A673 (cell line): Measurements from ENCODE around the gene RHO.

Source experiments
- EZH2 ChIP-seq: fragments of 200-600 bp; sonication (generic); IDR thresholded peaks from 2 replicates; pipeline ENCODE4 v1.6.1; 2017; ENCODE audit warnings: borderline replicate concordance, low read depth, mild to moderate bottlenecking, mixed read lengths, antibody characterized with exemption, low read length; ENCODE audit not compliant: poor library complexity, severe bottlenecking
- TF ChIP-seq, protein P1 (sequence below): fragments of 300-800, 200-600 bp; sonication (generic); conservative IDR thresholded peaks from 2 replicates; pipeline ENCODE4 v1.5.1; 2017; ENCODE audit warnings: low read depth, mild to moderate bottlenecking, antibody characterized with exemption, low read length, moderate library complexity, mixed read lengths

- no peak for TF ChIP-seq EZH2
- TF ChIP-seq, protein P1, sequence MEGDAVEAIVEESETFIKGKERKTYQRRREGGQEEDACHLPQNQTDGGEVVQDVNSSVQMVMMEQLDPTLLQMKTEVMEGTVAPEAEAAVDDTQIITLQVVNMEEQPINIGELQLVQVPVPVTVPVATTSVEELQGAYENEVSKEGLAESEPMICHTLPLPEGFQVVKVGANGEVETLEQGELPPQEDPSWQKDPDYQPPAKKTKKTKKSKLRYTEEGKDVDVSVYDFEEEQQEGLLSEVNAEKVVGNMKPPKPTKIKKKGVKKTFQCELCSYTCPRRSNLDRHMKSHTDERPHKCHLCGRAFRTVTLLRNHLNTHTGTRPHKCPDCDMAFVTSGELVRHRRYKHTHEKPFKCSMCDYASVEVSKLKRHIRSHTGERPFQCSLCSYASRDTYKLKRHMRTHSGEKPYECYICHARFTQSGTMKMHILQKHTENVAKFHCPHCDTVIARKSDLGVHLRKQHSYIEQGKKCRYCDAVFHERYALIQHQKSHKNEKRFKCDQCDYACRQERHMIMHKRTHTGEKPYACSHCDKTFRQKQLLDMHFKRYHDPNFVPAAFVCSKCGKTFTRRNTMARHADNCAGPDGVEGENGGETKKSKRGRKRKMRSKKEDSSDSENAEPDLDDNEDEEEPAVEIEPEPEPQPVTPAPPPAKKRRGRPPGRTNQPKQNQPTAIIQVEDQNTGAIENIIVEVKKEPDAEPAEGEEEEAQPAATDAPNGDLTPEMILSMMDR, result no peak
Observed at GRCh38 chr3:129507181-129507831, 21.1 kb upstream of the RHO start.
